Neural progenitor cell (in vitro differentiated cells): ENCODE results near the gene GLRX3. TPM values are rescaled to one million over a fixed set of nuclear protein-coding genes. Genes with fewer than 3 reads are reported as not detected.

Source experiments
- DNase-seq: peaks from one replicate; pipeline ENCODE4 v3.0.0-alpha.2; 2016; ENCODE audit warnings: low spot score
- H2AFZ ChIP-seq: fragments of 200-600 bp; sonication (generic); replicated peaks from 2 replicates; pipeline ENCODE4 v1.6.1; 2016; ENCODE audit warnings: antibody characterized with exemption
- H3F3A ChIP-seq: fragments of 200-600 bp; sonication (generic); 2 replicates; pipeline ENCODE4 v1.6.1; 2016; ENCODE audit warnings: antibody characterized with exemption, low read depth
- H3K27ac ChIP-seq: fragments of 200-600 bp; sonication (generic); 2 replicates; pipeline ENCODE4 v1.5.1; 2016; ENCODE audit warnings: mild to moderate bottlenecking
- H3K27me3 ChIP-seq: fragments of 200-600 bp; sonication (generic); 2 replicates; pipeline ENCODE4 v1.6.1; 2016; ENCODE audit warnings: mild to moderate bottlenecking, moderate library complexity
- H3K36me3 ChIP-seq: fragments of 200-600 bp; sonication (generic); 2 replicates; pipeline ENCODE4 v1.5.1; 2016
- H3K4me1 ChIP-seq: fragments of 200-600 bp; sonication (generic); 2 replicates; pipeline ENCODE4 v1.6.1; 2016; ENCODE audit warnings: mixed run types
- H3K4me2 ChIP-seq: fragments of 200-600 bp; sonication (generic); 2 replicates; pipeline ENCODE4 v1.6.1; 2016
- H3K4me3 ChIP-seq: fragments of 200-600 bp; sonication (generic); 2 replicates; pipeline ENCODE4 v1.5.1; 2016
- H3K79me2 ChIP-seq: fragments of 200-600 bp; sonication (generic); 2 replicates; pipeline ENCODE4 v1.6.1; 2016; ENCODE audit warnings: low read depth
- H3K9ac ChIP-seq: fragments of 200-600 bp; sonication (generic); 2 replicates; pipeline ENCODE4 v1.6.1; 2016
- H3K9me3 ChIP-seq: fragments of 200-600 bp; sonication (generic); 2 replicates; pipeline ENCODE4 v1.5.1; 2016; ENCODE audit warnings: low read depth
- H4K20me1 ChIP-seq: fragments of 200-600 bp; sonication (generic); 2 replicates; pipeline ENCODE4 v1.6.1; 2016; ENCODE audit warnings: low read depth
- H3K27ac Mint-ChIP-seq: 3 replicates; pipeline ENCODE4 v1.8.0; 2021; ENCODE audit warnings: mixed read lengths
- H3K27me3 Mint-ChIP-seq: 2 replicates; pipeline ENCODE4 v1.8.0; 2022; ENCODE audit warnings: low read depth, mild to moderate bottlenecking, inconsistent platforms, moderate library complexity, mixed read lengths; ENCODE audit not compliant: insufficient read depth
- H3K36me3 Mint-ChIP-seq: 3 replicates; pipeline ENCODE4 v1.8.0; 2021; ENCODE audit warnings: mixed read lengths
- H3K4me1 Mint-ChIP-seq: 3 replicates; pipeline ENCODE4 v1.8.0; 2021; ENCODE audit warnings: mixed read lengths
- H3K4me3 Mint-ChIP-seq: 3 replicates; pipeline ENCODE4 v1.8.0; 2021; ENCODE audit warnings: mild to moderate bottlenecking, moderate library complexity, mixed read lengths
- H3K9me3 Mint-ChIP-seq: 3 replicates; pipeline ENCODE4 v1.8.0; 2020; ENCODE audit warnings: mixed read lengths
- EZH2 ChIP-seq: fragments of 200-600 bp; sonication (generic); IDR thresholded peaks from 2 replicates; pipeline ENCODE4 v1.6.1; 2017; ENCODE audit warnings: antibody characterized with exemption, mild to moderate bottlenecking, moderate library complexity
- EZH2phosphoT487 ChIP-seq: fragments of 200-600 bp; sonication (generic); IDR thresholded peaks from 2 replicates; pipeline ENCODE4 v1.6.1; 2017; ENCODE audit warnings: antibody characterized with exemption
- total RNA-seq: library from RNA; depleted of rRNA; stranded (reverse); fragments of >200 nt; gene quantifications from 2 replicates; pipeline ENCODE4 v1.2.3, GENCODE V29; 2015; ENCODE audit warnings: low replicate concordance
- TF ChIP-seq, protein P1 (sequence below): fragments of 200-600 bp; sonication (generic); IDR thresholded peaks from 2 replicates; pipeline ENCODE4 v1.5.1; 2017; ENCODE audit warnings: antibody characterized with exemption, mild to moderate bottlenecking

The GLRX3 gene
- total RNA-seq, 1 donor from 2014 or later = 182 TPM

DNA sequence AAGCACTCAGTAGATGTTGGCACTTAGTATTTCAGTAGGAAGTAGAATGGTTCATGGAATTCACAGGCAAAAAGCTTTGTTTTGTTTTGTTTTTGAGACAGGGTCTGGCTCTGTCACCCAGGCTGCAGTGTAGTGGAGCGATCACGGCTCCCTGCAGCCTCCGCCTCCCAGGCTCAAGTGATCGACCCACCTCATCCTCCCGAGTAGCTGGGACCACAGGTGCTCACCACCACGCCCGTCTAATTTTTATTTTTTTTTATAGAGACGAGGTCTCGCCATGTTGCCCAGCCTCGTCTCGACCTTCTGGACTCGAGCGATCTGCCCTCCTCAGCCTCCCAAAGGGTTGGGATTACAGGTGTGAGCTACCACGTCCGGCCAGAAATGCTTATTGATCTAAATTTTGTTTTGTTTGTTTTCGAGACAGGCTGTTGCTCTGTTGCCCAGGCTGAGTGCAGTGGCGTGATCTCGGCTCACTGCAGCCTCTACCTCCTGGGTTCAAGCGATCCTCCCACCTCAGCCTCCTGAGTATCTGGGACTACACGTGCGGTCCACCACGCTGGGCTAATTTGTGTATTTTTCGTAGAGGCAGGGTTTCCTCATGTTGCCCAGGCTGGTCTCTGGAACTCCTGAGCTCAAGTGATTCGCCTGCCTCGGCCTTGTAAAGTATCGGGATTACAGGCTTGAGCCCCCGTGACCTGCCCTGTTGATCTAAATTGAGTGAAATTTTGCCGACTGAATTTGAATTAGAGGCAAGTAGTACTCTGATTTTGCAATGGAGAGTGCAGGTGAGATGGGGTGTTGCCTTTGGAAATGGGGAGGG, 1.7 kb downstream of the GLRX3 start:
- peaks cover 53% of the 10 kb centered on the region for H4K20me1 ChIP-seq

GRCh38 chr10:130138479-130138866, 2.3 kb downstream of the GLRX3 start:
- no peak overlapping the region for H3K4me3 ChIP-seq
- H4K20me1 ChIP-seq = peaks cover 59% of the 10 kb centered on the region
- H2AFZ ChIP-seq = no peak overlapping the region
- H3K27me3 ChIP-seq = peaks cover 3% of the 10 kb centered on the region
- DNase-seq = no peak
- no peak overlapping the region for H3K4me2 ChIP-seq
- H3K9me3 ChIP-seq = no peaks in the 10 kb centered on the region
- no peak overlapping the region for H3K27ac ChIP-seq
- Mint-ChIP-seq H3K9me3 (no peaks in the 10 kb centered on the region), H3K4me3 (peak overlapping the region; percentile 96), H3K27ac (no peak overlapping the region), H3K4me1 (peaks cover 33% of the 10 kb centered on the region), H3K27me3 (no peaks in the 10 kb centered on the region), H3K36me3 (peaks cover 15% of the 10 kb centered on the region)
- no peaks in the 10 kb centered on the region for H3F3A ChIP-seq
- H3K36me3 ChIP-seq = no peaks in the 10 kb centered on the region
- no peak for TF ChIP-seq EZH2phosphoT487
- TF ChIP-seq, protein P1, sequence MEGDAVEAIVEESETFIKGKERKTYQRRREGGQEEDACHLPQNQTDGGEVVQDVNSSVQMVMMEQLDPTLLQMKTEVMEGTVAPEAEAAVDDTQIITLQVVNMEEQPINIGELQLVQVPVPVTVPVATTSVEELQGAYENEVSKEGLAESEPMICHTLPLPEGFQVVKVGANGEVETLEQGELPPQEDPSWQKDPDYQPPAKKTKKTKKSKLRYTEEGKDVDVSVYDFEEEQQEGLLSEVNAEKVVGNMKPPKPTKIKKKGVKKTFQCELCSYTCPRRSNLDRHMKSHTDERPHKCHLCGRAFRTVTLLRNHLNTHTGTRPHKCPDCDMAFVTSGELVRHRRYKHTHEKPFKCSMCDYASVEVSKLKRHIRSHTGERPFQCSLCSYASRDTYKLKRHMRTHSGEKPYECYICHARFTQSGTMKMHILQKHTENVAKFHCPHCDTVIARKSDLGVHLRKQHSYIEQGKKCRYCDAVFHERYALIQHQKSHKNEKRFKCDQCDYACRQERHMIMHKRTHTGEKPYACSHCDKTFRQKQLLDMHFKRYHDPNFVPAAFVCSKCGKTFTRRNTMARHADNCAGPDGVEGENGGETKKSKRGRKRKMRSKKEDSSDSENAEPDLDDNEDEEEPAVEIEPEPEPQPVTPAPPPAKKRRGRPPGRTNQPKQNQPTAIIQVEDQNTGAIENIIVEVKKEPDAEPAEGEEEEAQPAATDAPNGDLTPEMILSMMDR = no peak
- TF ChIP-seq EZH2 = no peak
- peaks cover 72% of the 10 kb centered on the region for H3K79me2 ChIP-seq
- peaks cover 9% of the 10 kb centered on the region for H3K4me1 ChIP-seq
- H3K9ac ChIP-seq = no peak overlapping the region

More for the DNA sequence above, 1.7 kb downstream of the GLRX3 start:
- peaks cover 13% of the 10 kb centered on the region for H3K36me3 Mint-ChIP-seq
- Histone ChIP-seq H3K9ac (no peak overlapping the region), H3K27me3 (peaks cover 3% of the 10 kb centered on the region), H3K27ac (no peak overlapping the region), H3K9me3 (no peaks in the 10 kb centered on the region), H2AFZ (no peak overlapping the region), H3K4me3 (peak overlapping the region; percentile 94), H3K79me2 (peaks cover 66% of the 10 kb centered on the region), H3K4me1 (peaks cover 9% of the 10 kb centered on the region), H3K4me2 (peak overlapping the region; percentile 90), H3F3A (no peaks in the 10 kb centered on the region), H3K36me3 (no peaks in the 10 kb centered on the region)
- no peaks in the 10 kb centered on the region for H3K27me3 Mint-ChIP-seq
- peaks cover 33% of the 10 kb centered on the region for H3K4me1 Mint-ChIP-seq
- peak overlapping the region; percentile 96 for H3K4me3 Mint-ChIP-seq
- TF ChIP-seq, protein P1 = no peak
- TF ChIP-seq EZH2 (no peak), EZH2phosphoT487 (no peak)
- no peak overlapping the region for H3K27ac Mint-ChIP-seq
- H3K9me3 Mint-ChIP-seq = no peaks in the 10 kb centered on the region
- no peak for DNase-seq

- Histone ChIP-seq H2AFZ (no peak overlapping the region), H3K36me3 (no peaks in the 10 kb centered on the region), H3K4me1 (peaks cover 9% of the 10 kb centered on the region), H3K4me3 (no peak overlapping the region), H4K20me1 (peaks cover 69% of the 10 kb centered on the region), H3F3A (no peaks in the 10 kb centered on the region), H3K9ac (no peak overlapping the region), H3K4me2 (no peak overlapping the region), H3K79me2 (peaks cover 92% of the 10 kb centered on the region), H3K27ac (no peak overlapping the region), H3K9me3 (no peaks in the 10 kb centered on the region), H3K27me3 (peaks cover 2% of the 10 kb centered on the region)
- TF ChIP-seq, protein P1 = no peak
- no peak for TF ChIP-seq EZH2phosphoT487
- TF ChIP-seq EZH2 = no peak
- no peaks in the 10 kb centered on the region for H3K9me3 Mint-ChIP-seq
- no peak for DNase-seq
- H3K27ac Mint-ChIP-seq = no peak overlapping the region
- peaks cover 30% of the 10 kb centered on the region for H3K4me1 Mint-ChIP-seq
- H3K27me3 Mint-ChIP-seq = no peaks in the 10 kb centered on the region
- no peak overlapping the region for H3K4me3 Mint-ChIP-seq
- H3K36me3 Mint-ChIP-seq = peaks cover 17% of the 10 kb centered on the region
Measured at GRCh38 chr10:130140425-130140824, 4.2 kb downstream of the GLRX3 start.
